Neural cell (in vitro differentiated cells): ENCODE results near the gene GATA1.

ENCODE experiments used
- CTCF ChIP-seq: fragments of 450-650 bp; IDR thresholded peaks from 2 replicates; pipeline ENCODE4 v1.5.1; 2014; ENCODE audit warnings: antibody characterized with exemption, mild to moderate bottlenecking, moderate library complexity; ENCODE audit not compliant: poor library complexity, severe bottlenecking
- EP300 ChIP-seq: fragments of 450-650 bp; conservative IDR thresholded peaks from 2 replicates; pipeline ENCODE4 v1.6.1; 2014; ENCODE audit warnings: antibody characterized with exemption, mild to moderate bottlenecking, moderate library complexity; ENCODE audit not compliant: poor library complexity, severe bottlenecking
- MXI1 ChIP-seq: fragments of 450-650 bp; conservative IDR thresholded peaks from 2 replicates; pipeline ENCODE4 v1.6.1; 2014; ENCODE audit warnings: antibody characterized with exemption, mild to moderate bottlenecking; ENCODE audit not compliant: poor library complexity, severe bottlenecking
- POLR2AphosphoS5 ChIP-seq: IDR thresholded peaks from 2 replicates; pipeline ENCODE4 v1.6.1; 2012
- RAD21 ChIP-seq: fragments of 450-650 bp; conservative IDR thresholded peaks from 2 replicates; pipeline ENCODE4 v1.6.1; 2014; ENCODE audit warnings: antibody characterized with exemption, mild to moderate bottlenecking, moderate library complexity
- REST ChIP-seq: IDR thresholded peaks from 2 replicates; pipeline ENCODE4 v1.6.1; 2012; ENCODE audit warnings: borderline replicate concordance
- TAF1 ChIP-seq: IDR thresholded peaks from 2 replicates; pipeline ENCODE4 v1.6.1; 2012; ENCODE audit warnings: low read depth

- TF ChIP-seq POLR2AphosphoS5 (no peak), CTCF (no peak), RAD21 (no peak), EP300 (no peak), TAF1 (no peak), MXI1 (no peak), REST (no peak)
These were observed 53.3 kb downstream of the GATA1 start for GRCh38 chrX:48839686-48840085.
